ENCODE data around the gene PNKD. TPM values are rescaled to one million over a fixed set of nuclear protein-coding genes. Genes with fewer than 3 reads are reported as not detected.

The PNKD gene
- total and polyA plus RNA-seq, 2 of the 8 experiments (the other 6 are each of a cell fraction or from before 2014, with no cell fraction given), result 43.9 to 65.4 TPM

GRCh38 chr2:218229851-218230250 is 40.5 kb upstream of the PNKD start:
- Histone ChIP-seq H4K8ac (ENCODE audit: extremely low read depth, insufficient read depth, low read length) (no peak overlapping the region), H3K23me2 (ENCODE audit: low read depth, low read length) (no peaks in the 10 kb centered on the region), H2BK12ac (ENCODE audit: low read depth, low read length) (no peak overlapping the region), H4K20me1 (replicated peaks in 1 of 2; ENCODE audit: control insufficient read depth in 1 of 2, insufficient read depth in 2 of 2, low read length in 2 of 2) (peaks cover 0 to 3% of the 10 kb centered on the region in 2 experiments), H3K23ac (ENCODE audit: insufficient read length) (no peak overlapping the region), H4K5ac (ENCODE audit: insufficient read length, low read depth, low read length) (no peak overlapping the region), H2BK5ac (ENCODE audit: low read depth, low read length) (no peak overlapping the region), H3K14ac (ENCODE audit: insufficient read length) (no peak overlapping the region), H3K9me3 (ENCODE audit: insufficient read depth in 2 of 2, low read depth in 1 of 2, low read length in 1 of 2) (no peaks in the 10 kb centered on the region), H3K4me3 (ENCODE audit: extremely low read depth in 1 of 4, insufficient read depth in 2 of 4, low read depth in 3 of 4, low read length in 4 of 4) (no peak overlapping the region), H3K27me3 (replicated peaks in 1 of 4; ENCODE audit: control insufficient read depth in 3 of 4, extremely low read depth in 1 of 4, insufficient read depth in 3 of 4, low read length in 3 of 4) (no peaks in the 10 kb centered on the region), H3K18ac (ENCODE audit: extremely low read depth, low read length) (no peak overlapping the region), H3K9ac (replicated peaks in 1 of 4; ENCODE audit: extremely low read depth in 1 of 4, low read depth in 3 of 4, low read length in 3 of 4) (no peak overlapping the region), H3K4ac (replicated peaks; ENCODE audit: insufficient read length, low read depth, low read length) (no peak overlapping the region), H2BK20ac (ENCODE audit: low read length) (no peak overlapping the region), H3K4me1 (replicated peaks in 1 of 4; ENCODE audit: control insufficient read depth in 3 of 4, insufficient read depth in 4 of 4, low read length in 3 of 4) (no peaks in the 10 kb centered on the region), H3K4me2 (ENCODE audit: insufficient read depth in 1 of 2, low read depth in 2 of 2, low read length in 2 of 2) (no peak overlapping the region), H2AFZ (ENCODE audit: low read length) (no peak overlapping the region), H4K91ac (replicated peaks; ENCODE audit: insufficient read length, low read length) (no peak overlapping the region), H3K56ac (replicated peaks; ENCODE audit: insufficient read length, low read depth, low read length) (no peak overlapping the region), H3K79me2 (ENCODE audit: control insufficient read depth in 1 of 2, insufficient read depth in 2 of 2, low read length in 2 of 2) (peaks cover 0 to 9% of the 10 kb centered on the region in 2 experiments; a peak in 2 of 4 replicates), H2BK120ac (replicated peaks; ENCODE audit: low read depth, low read length) (no peak overlapping the region), H3K36me3 (ENCODE audit: control insufficient read depth in 2 of 4, insufficient read depth in 4 of 4, low read length in 3 of 4) (peaks cover 20 to 82% (median 58%) of the 10 kb centered on the region in 4 experiments), H2AK5ac (ENCODE audit: low read depth, low read length) (no peak overlapping the region), H3K79me1 (ENCODE audit: low read depth, low read length) (no peaks in the 10 kb centered on the region), H2BK15ac (ENCODE audit: low read length) (no peak overlapping the region), H3K27ac (ENCODE audit: low read depth, low read length) (no peak overlapping the region)
- no peak for FAIRE-seq
- ChIA-PET POLR2A (ENCODE audit: partially characterized antibody) (interaction anchor here (0.6 to 2.2 kb wide), 8 partner anchors 10 to 358 kb away, joined by 3 to 6 read pairs (median 3); partner anchors contain the start of gene GPBAR1), CTCF (ENCODE audit: partially characterized antibody) (interaction anchor here (0.6 to 3.1 kb wide), 8 partner anchors 9 to 68 kb away, joined by 3 to 25 read pairs (median 10); partner anchors contain the start of gene GPBAR1)
- WGBS, 2 experiments (ENCODE audit: extremely low coverage in 1 of 2, insufficient coverage in 1 of 2, insufficient read length in 1 of 2, insufficient replicate concordance in 2 of 2, low coverage in 1 of 2, low lambda C conversion rate in 2 of 2, missing lambda C conversion rate in 1 of 2), result 94% methylated on average over 4 of the region's 4 CpGs; no CpG with 5 or more reads in 1 of the 2 experiments
- DNase-seq (ENCODE audit: low read depth in 1 of 2, low spot score in 2 of 2), result no peak
- no peak for TF ChIP-seq TAF7 (optimal IDR thresholded peaks at IDR 0.05; ENCODE audit: borderline replicate concordance, low read depth, low read length)
- TF ChIP-seq POLR2A (IDR thresholded peaks at IDR 0.05; ENCODE audit: control extremely low read depth in 1 of 2, low read depth in 2 of 2, low read length in 2 of 2), result no peak
- TF ChIP-seq KDM5A (IDR thresholded peaks at IDR 0.05; ENCODE audit: low read length), result no peak
- no peak for TF ChIP-seq TEAD4 (IDR thresholded peaks at IDR 0.05; ENCODE audit: low read depth, low read length)
- no peak for TF ChIP-seq RXRA (IDR thresholded peaks at IDR 0.05; ENCODE audit: insufficient read depth, low read depth, low read length)
- no peak for TF ChIP-seq E2F6 (IDR thresholded peaks at IDR 0.05)
- TF ChIP-seq SIRT6 (IDR thresholded peaks at IDR 0.05; ENCODE audit: low read length), result no peak
- TF ChIP-seq CREB1 (IDR thresholded peaks at IDR 0.05), result no peak
- no peak for TF ChIP-seq NANOG (IDR thresholded peaks at IDR 0.05; ENCODE audit: insufficient read depth, low read depth, low read length, poor library complexity, severe bottlenecking)
- TF ChIP-seq POLR2AphosphoS5 (IDR thresholded peaks at IDR 0.05; ENCODE audit: low read depth, low read length), result no peak
- TF ChIP-seq TCF12 (IDR thresholded peaks at IDR 0.05; ENCODE audit: low read depth, low read length), result no peak
- no peak for TF ChIP-seq SP1 (IDR thresholded peaks at IDR 0.05; ENCODE audit: low read depth, low read length)
- no peak for TF ChIP-seq ATF2 (IDR thresholded peaks at IDR 0.05; ENCODE audit: low read length)
